NCI-H1694 treated with DMSO at 0.1 percent for 48 hours (cell line): ENCODE measurements around the gene LRP6.
A peak's percentile ranks its signal among the peaks of the same experiment; 100 is the strongest.
"Not testable (repeated sequence)": the region's sequence is repeated elsewhere in the genome, so short reads cannot be mapped to it uniquely, and the experiment has no call there.

ENCODE experiments used
- DNase-seq: peaks from one replicate; lab custom pipeline; 2025; lab: John Stamatoyannopoulos, UW

The LRP6 gene

DNA sequence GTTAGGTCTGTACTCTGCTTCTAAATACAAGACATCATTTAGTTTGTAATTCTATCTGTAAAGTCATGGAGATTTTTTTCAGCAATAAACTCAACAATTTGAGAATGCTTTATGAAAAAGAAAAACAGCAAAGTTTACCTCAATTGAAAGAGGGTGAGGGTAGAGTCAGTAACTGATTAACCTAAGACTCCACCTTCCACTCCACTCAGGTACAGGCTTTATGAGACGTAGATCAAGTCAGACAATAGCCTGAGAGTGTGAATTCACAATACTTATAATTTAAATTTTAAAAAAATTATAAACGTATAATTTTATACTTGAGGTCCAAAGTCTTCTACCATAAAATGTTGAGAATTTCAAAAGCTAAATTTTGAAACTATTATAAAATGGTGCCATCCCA, 150.2 kb downstream of the LRP6 start:
- DNase-seq: no peak

DNA sequence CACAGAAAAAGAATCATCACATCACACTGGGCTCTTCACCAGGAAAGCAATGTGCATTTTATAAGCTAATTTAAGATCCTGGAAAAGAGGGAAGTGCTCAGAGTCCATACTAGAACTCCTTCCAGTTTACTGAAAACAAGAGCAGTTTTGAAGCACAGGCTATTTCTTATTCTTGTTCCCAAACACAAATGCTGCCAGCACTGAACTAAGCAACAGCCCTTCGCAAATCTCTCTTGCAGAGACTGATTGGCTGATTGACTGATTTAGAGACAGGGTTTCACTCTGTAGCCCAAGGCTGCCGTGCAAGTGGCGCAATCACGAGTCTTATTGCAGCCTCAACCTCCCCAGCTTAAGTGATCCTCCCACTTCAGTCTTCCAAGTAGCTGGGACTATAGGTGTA, 151.3 kb downstream of the LRP6 start:
- DNase-seq: no peak

DNA sequence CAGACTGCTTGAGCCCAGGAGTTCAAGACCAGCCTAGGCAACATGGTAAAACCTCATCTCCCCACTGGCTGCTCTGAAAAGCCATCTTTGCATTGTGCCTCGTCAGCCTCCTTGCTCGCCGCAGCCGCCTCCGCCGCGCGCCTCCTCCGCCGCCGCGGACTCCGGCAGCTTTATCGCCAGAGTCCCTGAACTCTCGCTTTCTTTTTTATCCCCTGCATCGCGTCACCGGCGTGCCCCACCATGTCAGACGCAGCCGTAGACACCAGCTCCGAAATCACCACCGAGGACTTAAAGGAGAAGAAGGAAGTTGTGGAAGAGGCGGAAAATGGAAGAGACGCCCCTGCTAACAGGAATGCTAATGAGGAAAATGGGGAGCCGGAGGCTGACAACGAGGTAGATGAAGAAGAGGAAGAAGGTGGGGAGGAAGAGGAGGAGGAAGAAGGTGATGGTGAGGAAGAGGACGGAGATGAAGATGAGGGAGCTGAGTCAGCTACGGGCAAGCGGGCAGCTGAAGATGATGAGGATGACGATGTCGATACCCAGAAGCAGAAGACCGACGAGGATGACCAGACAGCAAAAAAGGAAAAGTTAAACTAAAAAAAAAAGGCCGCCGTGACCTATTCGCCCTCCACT, 155.8 kb downstream of the LRP6 start:
- DNase-seq: not testable (repeated sequence)

GRCh38 chr12:12108441-12109058, 158.3 kb downstream of the LRP6 start:
- DNase-seq: no peak

DNA sequence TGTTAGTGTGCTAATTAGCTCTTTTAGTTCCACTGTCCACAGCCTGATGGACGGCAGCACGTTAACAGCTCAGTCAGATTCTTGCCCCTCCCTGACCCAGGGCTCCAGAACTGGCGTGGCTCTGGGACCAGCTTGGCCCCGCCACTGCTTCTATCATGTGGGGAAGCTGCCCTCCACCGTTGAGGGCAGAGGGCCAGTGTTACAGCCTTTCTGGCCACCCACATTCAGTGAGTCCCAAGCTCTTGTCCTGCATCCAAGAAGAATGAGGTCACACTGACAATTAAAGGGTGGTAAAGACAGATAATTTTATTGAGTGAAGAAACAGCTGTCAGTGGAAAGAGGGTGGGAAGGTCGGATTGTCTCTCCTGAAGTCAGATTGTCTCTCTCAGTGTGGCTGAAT, 159.2 kb downstream of the LRP6 start:
- no peak for DNase-seq

DNA sequence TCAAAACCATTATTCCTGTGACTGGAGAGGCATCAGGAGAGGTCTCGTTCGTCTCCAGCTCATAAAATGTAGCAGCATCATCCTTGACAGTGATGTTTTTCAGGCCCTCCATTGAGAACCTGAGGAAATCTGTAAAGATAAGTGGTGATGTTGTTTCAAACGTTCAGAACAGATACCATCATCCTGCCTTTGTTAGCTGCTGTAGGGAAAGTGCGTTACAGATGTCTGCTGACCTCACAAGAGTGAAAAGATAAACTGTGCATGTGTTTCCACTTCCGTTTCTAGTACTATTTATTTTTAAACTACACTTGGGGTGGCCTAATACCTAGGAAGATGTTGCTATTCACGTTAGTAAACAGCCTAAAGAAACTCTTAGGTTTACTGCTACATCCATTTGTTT, 167.7 kb downstream of the LRP6 start:
- DNase-seq: no peak

DNA sequence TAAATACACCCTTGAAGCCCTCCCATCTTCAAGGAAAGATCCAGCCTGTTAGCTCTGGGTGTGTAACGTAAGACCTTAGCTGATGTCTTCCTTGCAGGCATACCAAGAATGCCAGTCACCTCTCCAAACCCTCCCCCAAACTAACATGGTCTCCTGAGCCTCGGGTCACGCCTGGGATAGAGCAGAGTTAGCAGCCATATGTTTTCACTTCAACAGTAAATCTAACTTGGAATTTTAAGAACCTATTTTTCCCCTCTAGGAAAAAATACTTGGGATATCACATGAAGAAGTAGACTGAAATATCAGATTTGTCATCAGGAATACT, 168.2 kb downstream of the LRP6 start:
- DNase-seq: no peak

GRCh38 chr12:12097891-12098690, 168.8 kb downstream of the LRP6 start:
- no peak for DNase-seq

DNA sequence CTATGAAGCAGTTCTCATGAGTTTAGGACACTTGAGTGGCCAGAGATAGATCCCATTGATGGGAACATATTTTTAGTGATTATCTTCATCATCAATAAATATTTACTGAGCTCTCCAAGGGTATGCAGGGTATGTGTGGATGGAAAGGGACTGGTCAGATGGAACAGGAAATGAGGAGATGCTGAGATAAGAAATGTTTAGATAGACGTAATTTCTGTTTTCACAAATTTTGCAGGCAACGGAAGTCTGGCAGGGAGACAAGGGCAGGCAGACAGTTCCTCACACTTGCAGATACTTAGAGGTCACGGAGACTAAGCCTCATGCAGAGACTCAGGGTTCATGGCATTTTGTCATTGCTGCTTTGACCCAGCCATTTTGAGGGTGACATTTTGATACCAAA, 171.8 kb downstream of the LRP6 start:
- DNase-seq: no peak

GRCh38 chr12:12094481-12094880, 172.4 kb downstream of the LRP6 start:
- DNase-seq: no peak

DNA sequence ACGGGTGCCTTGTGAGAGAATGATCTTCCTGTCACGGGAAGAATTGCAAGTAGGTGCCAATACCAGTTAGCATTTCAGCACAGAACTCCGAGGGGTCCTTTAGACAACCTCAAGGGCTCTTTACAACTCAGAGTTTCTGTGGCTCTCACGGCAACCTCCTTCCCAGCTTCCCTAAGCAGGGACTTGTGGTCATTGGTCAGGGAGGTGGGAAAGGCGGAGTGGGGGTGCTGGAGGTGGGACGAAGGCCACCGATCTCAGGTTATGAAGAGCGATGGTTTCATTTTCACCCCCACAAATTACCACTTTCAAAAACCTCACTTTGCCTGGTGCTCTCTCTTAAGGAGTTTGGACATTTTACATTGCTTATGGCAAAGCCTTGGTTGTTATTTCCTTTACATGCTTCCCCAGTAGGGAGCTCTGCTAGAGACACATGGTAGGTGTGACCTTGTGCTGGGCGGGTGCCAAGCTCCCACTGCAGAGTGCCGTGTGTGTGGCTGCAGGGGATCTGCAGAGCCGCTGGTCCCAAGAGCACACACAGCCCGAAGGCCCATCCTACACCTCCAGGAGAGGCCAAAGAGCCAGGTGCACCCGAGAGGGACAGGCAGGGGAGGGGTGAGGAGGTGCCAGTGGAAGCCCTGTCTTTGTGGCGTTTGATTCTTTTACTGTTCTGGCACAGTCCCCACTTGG, 174.7 kb downstream of the LRP6 start:
- peak; percentile 36 for DNase-seq

DNA sequence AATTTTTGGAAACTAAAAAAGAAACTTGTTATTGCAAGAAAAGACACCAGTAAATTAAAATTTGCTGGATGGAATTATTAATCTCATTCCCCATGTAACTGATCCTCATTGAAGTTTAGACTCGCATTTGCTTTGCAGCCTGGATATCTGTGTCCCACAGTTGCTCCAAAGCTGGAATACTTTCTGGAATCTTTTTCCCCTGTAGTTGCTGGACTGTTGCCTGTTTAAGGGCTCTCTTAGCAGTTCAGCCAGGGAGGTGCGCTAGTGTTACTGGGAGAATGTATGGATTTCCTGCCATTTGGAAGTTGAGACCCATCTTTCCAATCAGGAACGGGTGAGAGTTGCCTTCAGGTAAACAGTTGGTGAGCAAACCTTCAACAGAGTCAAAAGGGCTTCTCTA, 175.8 kb downstream of the LRP6 start:
- no peak for DNase-seq

DNA sequence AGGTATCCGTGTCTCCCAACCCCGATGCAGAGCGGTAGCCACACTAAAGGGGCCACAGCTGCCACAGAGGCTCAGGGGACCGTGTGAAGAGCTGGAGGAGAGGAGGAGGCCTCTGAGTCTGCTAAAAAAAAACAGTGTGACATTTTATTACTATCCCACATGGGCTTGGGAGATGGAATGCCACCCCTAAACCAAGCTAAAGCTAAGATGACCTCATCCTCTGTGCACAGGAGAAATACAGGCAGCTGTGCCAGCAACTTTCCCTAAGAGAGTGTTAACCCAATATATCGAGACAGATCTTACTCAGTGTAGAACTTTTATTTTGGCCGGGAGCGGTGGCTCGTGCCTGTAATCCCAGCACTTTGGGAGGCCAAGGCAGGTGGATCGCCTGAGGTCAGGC, 178.1 kb downstream of the LRP6 start:
- DNase-seq: no peak

DNA sequence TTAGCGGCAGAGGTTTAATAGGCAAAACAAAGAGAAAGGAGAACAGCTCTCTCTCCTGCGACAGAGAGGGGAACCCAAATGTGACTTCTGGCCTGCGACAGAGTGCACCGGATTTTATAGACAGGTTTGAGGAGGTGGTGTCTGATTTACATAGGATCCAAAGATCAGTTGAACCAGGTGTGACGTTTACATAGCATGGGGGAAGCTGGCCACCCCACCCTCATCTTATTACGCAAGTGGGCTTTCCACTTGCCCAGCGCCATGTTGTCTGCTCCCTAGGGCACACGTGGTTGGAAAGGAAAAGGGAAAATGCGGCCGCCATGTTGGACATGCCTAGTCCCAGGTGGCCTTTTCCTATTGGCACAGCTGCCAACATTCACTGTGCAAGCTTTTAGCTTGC, 178.7 kb downstream of the LRP6 start:
- DNase-seq: no peak

GRCh38 chr12:12087693-12088034, 179.2 kb downstream of the LRP6 start:
- DNase-seq: no peak

DNA sequence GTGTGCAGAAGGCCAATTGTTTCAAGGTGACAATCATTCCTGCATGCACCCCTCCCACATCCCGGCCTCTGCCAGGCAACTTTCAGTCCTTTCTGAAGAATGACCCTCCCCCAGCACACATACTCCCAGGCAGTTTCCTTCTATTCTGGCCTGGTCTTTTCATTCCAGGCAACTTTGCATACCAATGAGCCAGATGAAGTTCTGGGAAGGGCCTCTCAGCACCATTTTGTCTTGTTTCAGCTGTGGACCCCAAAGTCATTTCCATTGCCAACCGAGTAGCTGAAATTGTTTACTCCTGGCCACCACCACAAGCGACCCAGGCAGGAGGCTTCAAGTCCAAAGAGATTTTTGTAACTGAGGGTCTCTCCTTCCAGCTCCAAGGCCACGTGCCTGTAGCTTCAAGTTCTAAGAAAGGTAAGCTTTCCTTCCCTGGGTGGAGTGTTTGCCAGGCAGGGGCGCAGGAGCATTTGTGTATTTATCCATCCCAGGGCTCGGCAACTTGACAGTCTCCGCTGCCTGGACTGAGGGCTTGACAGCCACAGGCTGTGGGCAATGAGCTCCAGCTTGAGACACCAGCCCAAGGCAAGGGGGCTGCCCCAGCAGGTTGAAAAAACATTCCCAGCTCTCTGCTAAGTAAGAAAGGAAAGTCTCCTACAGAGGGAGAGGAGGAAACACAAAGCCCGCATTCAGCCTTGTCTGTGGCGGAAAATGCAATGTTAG, 179.7 kb downstream of the LRP6 start:
- no peak for DNase-seq

DNA sequence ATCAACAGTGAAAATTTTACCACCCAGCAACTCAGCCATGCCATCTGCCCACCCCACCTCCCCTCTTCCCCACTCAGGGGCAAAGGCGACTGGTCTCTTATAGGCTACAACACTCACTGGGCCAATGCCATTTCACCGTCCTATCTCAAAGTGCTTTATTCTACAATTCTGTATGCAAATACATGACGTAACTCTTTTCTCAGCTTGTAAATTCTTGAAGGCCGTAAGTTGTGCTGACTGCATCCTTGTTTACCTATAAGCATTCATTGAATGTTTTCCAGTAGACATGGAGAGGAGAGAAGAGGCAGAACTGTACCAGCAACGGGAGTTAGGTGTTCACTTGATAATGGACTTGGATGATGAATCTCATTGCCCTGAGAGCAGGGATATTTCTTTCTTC, 180.5 kb downstream of the LRP6 start:
- DNase-seq: no peak

- no peak for DNase-seq
These were observed 183.2 kb downstream of the LRP6 start for GRCh38 chr12:12083688-12084087.

GRCh38 chr12:12081836-12082497, 184.9 kb downstream of the LRP6 start:
- DNase-seq: peak; percentile 51

DNA sequence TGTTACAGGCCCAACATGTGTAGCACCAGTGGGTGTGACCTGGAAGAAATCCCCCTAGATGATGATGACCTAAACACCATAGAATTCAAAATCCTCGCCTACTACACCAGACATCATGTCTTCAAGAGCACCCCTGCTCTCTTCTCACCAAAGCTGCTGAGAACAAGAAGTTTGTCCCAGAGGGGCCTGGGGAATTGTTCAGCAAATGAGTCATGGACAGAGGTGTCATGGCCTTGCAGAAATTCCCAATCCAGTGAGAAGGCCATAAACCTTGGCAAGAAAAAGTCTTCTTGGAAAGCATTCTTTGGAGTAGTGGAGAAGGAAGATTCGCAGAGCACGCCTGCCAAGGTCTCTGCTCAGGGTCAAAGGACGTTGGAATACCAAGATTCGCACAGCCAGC, 187.6 kb downstream of the LRP6 start:
- no peak for DNase-seq

- DNase-seq: no peak
These were observed 194.6 kb downstream of the LRP6 start for GRCh38 chr12:12072064-12072760.
